NCI-H748 (cell line): Measurements from ENCODE around the gene CADM2.
"Not testable (repeated sequence)": the region's sequence is repeated elsewhere in the genome, so short reads cannot be mapped to it uniquely, and the experiment has no call there.

ENCODE experiments used
- DNase-seq: peaks from one replicate; lab custom pipeline; 2025; ENCODE audit not compliant: unreplicated experiment; lab: John Stamatoyannopoulos, UW

Gene CADM2

DNA sequence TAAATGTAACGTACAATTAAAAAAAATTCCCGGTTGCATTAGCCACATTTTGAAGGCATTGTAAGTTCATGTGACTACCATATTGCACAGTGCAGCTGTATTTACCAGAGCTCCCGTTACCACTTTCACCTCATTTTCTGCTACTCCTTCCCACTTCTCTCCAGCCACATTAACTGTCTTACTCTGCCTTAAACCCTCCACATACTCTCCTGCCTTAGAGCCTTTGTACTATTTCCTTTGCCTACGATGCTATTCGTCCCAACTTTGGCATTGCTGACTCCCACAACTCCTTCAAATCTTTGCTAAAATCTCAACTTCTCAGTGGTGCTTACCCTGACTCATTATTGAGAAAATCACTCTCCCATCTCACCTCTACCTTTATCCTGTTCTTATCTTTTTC lies 115.2 kb downstream of the CADM2 start:
- no peak for DNase-seq

DNA sequence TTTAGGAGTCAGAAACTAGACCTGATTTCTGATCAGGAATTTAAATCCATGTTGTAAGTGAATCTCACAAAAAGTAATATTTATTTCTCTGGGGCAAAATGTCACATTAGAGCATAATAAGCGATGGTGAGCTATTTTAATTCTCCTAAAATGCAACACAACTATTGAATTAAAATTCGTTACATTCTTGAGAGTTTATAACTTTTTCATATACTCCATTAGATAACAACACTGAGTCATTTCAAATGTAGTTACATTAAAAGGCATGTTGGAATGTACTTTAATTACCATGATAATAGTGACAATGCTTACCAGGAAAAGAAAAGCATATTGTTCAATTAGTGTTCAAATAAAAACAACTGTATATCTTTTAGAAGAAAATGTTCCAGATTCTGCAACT lies 116.9 kb downstream of the CADM2 start:
- DNase-seq, result no peak

DNA sequence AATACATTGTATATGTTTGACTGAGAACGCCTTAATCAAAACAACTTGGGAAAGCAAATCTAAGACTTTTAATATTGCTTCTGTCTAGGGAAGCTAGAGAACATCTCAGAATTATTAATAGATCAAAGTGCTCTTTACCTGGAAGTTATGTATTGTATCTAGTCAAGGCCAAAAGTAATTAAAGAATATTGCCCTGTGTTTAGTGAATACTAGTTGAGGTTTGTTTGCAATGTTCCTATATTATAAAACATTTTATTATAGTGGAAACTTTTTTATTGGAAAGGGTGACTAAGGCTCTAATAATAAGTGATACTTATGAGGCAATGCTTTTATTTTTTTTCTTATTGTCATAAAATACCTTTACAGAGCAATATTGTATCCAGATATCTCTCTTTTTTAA lies 118.2 kb downstream of the CADM2 start:
- DNase-seq, result no peak

DNA sequence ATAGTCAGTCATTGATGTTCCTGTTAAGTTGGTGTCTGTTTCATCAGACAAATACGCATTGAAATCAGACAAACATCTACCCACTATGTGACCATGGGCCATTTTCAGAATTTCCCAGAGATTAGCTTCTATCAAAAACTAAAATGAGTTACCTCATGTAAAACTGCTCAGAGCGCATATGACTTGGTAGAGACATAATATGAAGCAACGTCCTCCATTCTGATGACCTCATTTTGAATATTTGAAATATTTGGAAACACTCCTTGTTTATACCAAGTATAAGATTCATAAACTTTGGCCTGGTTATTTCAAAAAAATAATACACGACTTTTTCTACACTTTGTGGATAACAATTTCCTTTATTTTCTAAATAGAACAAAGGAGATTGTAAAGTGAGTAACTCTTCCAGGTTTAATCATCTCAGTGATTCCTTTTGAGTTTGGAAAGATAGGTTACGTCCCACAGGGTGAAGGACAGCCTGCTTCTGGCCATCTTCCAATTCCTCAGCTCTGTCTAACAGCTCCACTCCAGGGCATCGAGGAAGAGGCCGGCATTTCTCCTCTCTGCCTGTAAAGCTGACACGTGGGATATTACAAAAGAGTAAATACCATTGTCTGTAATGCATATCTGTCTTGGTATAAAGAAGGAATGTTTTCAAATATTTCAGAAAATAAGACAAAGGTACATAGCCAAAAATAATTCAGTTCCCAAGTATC lies 122.6 kb downstream of the CADM2 start:
- DNase-seq, result no peak

DNA sequence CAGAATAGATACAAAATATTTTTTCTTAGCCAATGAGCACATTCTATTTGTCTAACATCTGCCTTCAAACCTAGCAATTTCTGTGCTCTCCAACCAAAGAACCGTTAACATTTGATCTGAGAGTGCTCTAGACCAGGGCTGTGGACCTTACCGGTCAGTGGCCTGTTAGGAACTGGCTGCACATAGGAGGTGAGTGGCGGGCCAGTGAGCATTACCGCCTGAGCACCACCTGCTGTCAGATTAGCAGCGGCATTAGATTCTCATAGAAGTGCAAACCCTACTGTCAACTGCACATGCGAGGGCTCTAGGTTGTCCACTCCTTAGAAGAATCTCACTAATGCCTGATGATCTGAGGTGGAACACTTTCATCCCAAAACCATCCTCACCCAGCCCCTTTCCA lies 131.7 kb downstream of the CADM2 start:
- DNase-seq, result no peak

DNA sequence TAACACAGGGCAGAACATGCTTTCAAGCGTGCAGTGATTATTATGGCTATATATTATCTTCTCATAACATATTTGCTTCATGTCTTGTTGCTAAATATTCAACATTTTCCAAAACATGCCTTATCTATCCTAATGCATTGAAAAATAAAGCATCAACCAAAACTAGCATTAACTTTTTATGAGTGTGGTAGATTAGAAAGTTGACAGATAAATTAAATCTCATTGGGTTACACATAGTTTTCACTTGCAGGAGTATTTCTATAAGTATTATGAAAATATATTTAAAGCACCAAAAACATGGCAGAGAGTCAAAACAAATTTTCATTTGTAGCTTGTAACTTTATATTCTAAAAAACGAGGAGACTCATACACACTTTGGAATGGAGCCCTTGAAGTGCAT lies 141.5 kb downstream of the CADM2 start:
- no peak for DNase-seq

DNA sequence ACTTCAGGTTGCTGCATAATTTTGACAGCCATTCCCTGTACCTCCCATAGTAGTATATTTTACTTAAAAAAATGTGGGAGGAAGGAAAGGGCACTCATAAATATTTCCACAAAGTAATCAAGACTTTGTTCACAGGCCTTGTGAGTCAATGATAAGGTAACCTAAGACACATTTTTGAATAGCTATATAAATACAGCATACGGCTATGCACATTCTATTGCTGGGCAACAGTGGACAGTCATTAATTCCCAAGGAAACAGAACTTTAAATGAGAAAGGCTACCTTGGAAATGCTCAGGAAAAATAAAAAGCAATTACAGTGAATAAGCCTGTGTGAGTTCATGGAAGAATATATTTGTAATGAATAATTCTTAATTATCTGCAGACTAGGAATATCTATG lies 144.0 kb downstream of the CADM2 start:
- no peak for DNase-seq

DNA sequence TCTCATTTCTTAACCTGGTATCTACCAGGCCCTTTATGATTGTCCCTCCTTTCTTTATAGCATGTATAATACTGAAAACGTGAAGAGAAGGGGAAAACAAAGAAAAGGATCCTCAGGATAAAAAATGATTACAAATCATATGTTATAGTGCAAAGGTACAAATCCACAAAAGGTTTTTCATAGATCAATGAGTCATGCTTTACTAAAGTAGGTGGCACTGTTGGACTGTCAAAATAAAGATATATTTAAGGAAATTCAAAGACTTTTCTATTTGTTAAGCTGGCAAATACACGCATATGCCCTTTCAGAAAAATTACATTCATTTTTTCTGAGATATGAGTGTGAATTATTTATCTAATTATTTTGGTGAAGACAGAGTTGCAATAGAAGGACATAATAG lies 151.6 kb downstream of the CADM2 start:
- no peak for DNase-seq

DNA sequence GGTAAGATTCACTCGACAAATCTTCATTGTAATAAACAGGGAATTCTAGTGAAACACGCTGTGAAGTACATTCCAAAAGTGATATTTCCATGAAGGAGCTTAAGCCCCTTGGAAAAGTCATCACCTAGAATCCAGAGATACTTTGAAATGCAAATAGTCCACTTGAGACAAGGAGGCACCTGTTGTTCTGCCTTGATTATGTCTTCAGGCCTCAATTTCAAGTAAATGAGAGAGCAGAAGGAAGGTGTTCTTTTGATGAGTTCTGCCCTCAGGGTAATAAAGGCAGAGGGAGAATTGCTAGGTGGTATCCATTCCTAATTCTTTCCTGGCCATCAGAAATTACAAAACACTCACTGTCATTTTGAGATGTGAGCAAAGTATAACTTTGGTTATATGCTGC lies 162.1 kb downstream of the CADM2 start:
- DNase-seq, result no peak

DNA sequence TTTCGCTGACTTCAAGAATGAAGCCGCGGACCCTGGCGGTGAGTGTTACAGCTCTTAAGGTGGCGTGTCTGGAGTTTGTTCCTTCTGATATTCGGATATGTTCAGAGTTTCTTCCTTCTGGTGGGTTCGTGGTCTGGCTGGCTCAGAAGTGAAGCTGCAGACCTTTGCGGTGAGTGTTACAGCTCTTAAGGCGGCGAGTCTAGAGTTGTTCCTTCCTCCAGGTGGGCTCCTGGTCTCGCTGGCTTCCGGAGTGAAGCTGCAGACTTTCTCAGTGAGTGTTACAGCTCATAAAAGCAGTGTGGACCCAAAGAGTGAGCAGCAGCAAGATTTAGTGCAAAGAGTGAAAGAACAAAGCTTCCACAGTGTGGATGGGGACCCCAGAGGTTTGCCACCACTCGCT lies 174.1 kb downstream of the CADM2 start:
- DNase-seq, result not testable (repeated sequence)

DNA sequence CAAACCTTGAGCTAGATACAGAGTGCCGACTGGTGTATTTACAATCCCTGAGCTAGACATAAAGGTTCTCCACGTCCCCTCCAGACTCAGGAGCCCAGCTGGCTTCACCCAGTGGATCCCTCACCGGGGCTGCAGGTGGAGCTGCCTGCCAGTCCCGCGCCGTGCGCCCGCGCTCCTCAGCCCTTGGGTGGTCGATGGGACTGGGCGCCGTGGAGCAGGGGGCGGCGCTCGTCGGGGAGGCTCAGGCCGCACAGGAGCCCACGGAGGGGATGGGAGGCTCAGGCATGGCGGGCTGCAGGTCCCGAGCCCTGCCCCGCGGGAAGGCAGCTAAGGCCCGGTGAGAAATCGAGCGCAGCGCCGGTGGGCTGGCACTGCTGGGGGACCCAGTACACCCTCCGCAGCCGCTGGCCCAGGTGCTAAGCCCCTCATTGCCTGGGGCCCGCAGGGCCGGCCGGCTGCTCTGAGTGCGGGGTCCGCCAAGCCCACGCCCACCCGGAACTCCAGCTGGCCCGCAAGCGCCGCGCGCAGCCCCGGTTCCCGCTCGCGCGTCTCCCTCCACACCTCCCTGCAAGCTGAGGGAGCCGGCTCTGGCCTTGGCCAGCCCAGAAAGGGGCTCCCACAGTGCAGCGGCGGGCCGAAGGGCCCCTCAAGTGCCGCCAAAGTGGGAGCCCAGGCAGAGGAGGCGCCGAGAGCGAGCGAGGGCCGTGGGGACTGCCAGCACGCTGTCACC lies 175.1 kb downstream of the CADM2 start:
- not testable (repeated sequence) for DNase-seq

DNA sequence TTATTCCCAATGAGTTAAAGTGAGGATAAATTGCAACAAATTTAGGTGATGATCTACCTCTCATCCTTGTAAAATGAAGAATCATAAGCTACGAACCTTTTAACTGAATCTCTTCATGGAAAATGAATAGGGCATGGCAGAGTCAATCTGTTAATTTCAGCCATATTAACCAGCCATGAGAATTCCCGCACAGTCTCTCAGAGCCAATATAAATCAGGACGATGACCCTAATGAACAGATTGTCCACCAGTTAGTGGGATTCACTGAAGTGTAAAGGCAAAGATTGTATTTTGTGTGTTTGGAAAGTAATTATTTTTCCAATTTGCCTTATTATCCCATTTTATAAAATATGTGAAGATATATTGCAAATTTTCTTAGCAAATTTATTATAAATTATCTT lies 183.8 kb downstream of the CADM2 start:
- no peak for DNase-seq

DNA sequence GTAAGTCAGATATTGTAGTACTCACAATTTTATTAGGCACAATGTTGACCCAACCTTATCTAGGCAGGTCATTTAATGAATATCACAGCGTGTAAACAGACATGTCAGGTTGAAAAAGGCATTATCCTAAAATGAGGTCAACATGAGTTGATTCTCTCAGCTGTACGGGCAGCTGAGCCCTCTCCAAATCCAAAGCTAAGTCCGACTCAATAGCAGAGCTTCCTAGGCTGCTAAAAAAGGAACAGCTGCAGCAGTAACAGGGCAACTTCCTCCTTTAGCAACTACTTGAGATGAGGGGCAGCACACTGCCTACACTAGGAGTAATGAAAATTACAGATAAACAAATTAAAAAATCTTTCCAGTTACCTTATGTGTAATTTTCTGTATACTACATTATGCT lies 189.2 kb downstream of the CADM2 start:
- peak; percentile 46 for DNase-seq

DNA sequence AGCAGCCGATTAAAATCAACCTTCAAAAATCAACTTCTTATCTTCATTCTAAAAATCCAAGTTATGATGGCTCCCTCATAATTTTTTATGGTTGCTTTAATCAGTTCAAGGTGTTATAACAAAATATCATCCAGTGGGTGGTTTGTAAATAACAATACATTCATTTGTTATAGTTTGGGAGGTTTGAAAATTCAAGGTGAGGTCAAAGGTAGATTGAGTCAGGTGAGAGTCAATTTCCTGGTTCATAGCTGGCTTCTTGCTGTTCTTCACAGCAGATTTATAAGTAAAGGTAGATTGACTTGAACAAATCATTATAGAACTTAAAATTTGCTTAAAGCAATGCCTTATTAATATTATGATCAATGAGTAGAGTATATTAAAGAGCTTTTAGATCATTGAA lies 192.8 kb downstream of the CADM2 start:
- DNase-seq, result no peak

DNA sequence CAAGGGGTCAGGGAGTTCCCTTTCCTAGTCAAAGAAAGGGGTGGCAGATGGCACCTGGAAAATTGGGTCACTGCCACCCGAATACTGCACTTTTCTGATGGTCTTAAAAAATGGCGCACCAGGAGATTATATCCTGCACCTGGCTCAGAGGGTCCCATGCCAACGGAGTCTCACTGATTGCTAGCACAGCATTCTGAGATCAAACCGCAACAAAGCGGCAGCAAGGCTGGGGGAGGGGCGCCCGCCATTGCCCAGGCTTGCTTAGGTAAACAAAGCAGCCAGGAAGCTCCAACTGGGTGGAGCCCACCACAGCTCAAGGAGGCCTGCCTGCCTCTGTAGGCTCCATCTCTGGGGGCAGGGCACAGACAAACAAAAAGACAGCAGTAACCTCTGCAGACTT lies 194.5 kb downstream of the CADM2 start:
- DNase-seq, result not testable (repeated sequence)

DNA sequence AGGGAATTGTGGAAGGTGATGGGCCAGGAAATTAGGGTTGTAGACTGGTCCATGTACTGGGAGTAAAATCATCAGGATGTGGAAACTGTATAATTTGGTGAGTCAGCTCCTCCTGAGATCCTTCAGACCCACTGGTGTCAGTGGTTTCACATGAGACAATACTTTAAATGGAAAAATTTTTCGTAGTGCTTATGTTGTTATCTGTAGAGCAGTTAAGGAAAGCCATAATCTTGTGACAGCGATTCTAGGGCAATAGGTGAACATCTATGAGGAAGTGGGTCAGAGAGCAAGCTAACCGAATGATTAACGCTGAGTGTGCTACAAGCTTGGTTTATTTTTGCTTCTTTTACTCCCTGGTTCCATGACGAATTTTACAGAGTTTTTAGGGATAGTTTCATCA lies 200.6 kb downstream of the CADM2 start:
- no peak for DNase-seq

DNA sequence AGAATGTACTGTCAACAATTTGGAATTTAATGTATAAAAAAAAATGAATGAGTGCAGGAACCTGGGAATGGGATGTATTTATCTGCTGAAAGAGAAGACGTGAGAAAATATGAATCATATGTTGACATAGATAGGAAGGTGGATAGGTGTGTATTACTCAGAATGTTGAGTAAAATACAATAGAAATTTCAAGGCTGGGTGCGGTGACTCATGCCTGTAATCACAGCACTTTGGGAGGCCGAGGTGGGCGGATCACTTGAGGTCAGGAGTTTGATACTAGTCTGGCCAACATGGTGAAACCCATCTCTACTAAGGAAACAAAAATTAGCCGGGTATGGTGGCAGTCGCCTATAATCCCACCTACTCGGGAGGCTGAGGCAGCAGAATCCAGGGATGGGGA lies 202.8 kb downstream of the CADM2 start:
- no peak for DNase-seq

DNA sequence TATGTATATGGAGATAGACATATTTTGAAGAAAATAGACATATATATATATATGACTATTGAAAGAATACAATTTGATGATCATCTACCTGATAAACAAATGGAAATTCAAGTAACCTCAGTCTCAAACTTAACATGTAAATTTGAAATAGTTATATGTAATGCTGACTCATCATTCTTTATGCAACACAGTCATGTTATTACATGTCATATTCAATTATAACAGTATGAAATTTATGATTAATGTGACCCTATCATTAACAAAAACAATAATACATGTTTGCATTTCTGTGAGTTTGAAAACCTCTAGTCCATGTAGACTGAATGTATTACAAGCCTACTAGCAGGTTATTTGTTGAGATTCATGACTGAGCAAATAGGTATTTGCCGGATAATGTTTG lies 204.1 kb downstream of the CADM2 start:
- no peak for DNase-seq

DNA sequence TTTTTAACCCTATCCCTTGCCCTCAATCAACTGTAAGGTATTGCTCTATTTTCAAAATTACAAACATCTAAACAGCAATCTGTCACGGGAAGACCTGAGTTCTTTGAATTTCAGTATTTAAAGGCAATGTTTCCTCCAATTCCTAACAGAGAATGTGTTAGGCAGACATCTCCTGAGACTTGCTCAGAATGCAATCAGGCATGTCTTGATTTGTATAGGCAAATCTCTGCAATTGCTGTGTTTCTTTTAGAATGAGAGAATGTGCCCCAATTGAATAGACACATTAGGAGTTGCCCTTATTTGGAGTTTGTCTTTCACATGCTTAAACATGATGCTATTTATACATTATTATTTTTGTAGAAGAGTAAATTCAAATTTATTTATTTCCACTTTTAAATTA lies 205.6 kb downstream of the CADM2 start:
- no peak for DNase-seq

DNA sequence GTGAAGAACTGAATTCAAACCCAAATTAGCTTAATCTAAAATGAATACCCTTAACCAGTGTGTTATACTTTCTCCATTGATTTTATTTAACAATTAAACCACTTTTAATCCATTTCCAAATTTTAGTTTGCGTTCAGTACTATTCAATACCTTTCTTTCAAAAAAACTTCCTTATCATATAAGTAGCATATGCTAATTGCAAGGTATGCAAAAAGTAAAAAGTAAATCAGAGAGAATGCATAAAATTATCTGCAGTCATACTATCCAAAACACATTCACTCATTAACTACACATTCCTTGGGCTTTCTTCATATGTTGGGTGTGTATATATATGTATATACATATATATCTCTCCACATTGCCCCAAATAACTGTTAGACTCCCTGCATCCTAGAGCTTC lies 208.8 kb downstream of the CADM2 start:
- no peak for DNase-seq

DNA sequence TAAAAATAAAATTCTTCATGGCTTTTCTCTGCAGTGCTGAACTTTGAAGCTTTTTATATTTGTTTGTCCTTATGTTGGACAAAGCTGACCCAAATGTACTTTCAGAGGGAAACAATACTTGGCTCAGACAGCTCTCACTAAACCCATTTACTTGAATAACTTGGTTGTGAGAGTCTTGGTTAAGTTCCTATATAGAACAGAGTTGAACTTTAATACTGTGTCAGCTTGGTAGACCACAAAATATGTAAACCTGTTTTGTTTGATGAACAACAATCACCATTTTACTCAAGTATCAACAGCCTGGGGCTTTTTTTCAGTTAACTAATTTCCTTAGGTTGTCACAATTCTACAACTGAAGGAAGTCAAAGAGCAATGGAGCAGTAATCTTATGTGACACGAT lies 211.9 kb downstream of the CADM2 start:
- no peak for DNase-seq

DNA sequence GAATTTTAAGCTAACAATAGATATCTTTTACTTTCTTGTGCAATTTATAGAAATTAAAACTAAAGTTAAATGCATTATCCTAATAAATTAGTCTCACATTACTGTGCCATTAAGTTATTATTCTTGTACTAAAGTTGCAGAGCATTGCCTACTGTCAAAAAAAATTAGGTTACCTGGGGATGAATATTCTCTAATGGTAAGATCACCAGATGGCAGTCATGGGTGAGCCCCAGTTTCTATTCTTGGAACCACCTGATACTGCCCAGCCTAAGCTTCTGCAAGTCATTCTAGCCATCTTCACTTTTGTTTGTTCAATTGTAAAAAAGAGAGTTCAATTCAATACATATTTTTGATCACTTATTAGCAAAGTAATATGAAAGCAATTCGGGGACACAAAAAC lies 213.2 kb downstream of the CADM2 start:
- DNase-seq, result no peak

DNA sequence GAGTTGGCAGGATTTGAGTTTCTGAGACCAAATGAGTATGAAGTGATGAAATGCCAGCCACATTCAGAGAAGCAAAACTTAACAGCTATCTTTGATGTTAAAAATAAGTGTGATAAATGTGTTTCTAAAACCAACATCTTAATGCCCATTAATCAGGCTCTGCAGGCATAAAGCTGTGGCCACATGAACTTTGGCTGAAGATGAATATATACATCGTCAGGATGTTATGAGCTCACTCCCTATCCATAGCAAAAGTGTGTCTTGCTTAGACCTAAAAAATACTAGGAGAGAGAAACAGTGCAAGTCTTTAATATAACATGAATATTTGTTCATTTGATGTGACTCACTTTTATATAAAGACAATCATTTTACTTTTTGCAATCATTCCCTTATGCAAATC lies 218.0 kb downstream of the CADM2 start:
- DNase-seq, result no peak
